ENCODE results near the gene VRK2.

VRK2 gene

DNA sequence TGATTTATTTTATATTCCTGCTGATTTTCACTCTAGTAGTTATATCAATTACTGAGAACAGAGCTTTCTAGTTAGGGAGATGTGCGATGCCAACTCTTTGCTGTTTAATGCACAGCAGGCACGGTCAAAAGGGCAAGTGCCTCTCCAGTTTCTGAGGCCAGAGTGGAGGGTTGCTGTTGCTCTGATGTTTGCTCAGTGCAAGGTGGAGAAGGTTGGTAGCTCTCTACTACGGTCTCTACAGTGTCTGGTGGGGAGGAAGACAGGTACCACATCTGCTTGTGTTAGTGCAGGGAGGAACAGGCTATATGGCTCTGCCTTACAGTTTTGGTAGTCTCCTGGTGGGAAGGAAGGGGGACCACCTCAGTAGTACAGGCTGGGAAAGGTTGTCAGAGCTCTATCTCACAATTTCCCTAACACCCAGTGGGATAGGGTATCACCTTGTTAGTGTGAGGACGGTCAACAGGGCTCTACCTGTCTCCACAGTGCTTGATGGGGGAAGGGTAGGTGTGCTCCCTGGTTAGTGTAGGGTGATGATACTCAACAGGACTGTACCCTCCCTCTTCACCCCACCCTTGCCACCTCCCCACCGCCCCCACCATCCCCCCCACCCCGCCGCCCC, 108.7 kb downstream of the VRK2 start:
- TF ChIP-seq GATA3 (IDR thresholded peaks at IDR 0.05; ENCODE audit: low read depth, low read length): no peak
- no peak for TF ChIP-seq GATA2 (IDR thresholded peaks at IDR 0.05; ENCODE audit: low read depth, low read length)

DNA sequence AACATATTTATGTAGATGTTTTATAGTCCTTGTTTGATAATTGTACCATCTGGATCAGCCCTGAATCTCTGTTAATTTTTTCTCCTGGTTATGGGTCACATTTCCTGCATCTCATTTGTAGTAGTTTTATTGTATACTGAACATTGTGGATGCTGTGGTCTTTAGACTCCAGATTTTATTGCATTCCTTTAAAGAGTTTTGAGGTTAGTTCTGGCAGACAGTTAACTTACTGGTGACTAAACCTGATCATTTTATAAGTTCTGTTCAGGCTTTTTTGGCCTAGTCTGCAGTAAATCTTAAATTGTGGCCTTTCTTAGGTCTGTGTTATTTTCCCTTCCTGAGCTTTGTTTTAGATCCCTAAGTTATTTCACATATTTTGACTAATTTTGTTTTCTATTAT, 110.2 kb downstream of the VRK2 start:
- TF ChIP-seq GATA3 (IDR thresholded peaks at IDR 0.05; ENCODE audit: low read depth, low read length) (no peak), GATA2 (IDR thresholded peaks at IDR 0.05; ENCODE audit: low read depth, low read length) (no peak)

DNA sequence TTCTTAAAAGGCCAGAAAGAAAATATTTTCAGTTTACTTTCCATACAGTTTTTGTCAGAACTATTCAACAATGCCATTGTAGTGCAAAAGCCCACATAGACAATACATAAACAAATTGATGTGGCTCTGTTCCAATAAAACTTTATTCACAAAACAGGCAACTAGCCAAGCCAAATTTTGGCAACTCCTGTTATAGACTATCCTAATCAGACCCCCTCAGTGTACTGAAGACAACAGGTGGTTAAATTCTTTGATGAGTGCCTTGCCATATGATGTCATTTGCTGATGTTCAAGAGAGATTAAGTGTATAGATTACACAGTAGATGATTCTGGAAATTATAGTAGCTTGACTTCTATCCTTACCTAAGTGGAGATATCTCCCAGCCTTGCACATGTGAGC, 111.1 kb downstream of the VRK2 start:
- TF ChIP-seq GATA3 (IDR thresholded peaks at IDR 0.05; ENCODE audit: low read depth, low read length): no peak
- TF ChIP-seq GATA2 (IDR thresholded peaks at IDR 0.05; ENCODE audit: low read depth, low read length): no peak

GRCh38 chr2:58158481-58158880, 111.9 kb downstream of the VRK2 start:
- TF ChIP-seq GATA2 (IDR thresholded peaks at IDR 0.05; ENCODE audit: low read depth, low read length) (no peak), GATA3 (IDR thresholded peaks at IDR 0.05; ENCODE audit: low read depth, low read length) (no peak)

- TF ChIP-seq GATA2 (IDR thresholded peaks at IDR 0.05; ENCODE audit: low read depth, low read length): no peak
- TF ChIP-seq GATA3 (IDR thresholded peaks at IDR 0.05; ENCODE audit: low read depth, low read length): no peak
Observed at GRCh38 chr2:58163913-58164312, 117.3 kb downstream of the VRK2 start.

- no peak for TF ChIP-seq GATA3 (IDR thresholded peaks at IDR 0.05; ENCODE audit: low read depth, low read length)
Observed at GRCh38 chr2:58180635-58181034, 134.0 kb downstream of the VRK2 start.

DNA sequence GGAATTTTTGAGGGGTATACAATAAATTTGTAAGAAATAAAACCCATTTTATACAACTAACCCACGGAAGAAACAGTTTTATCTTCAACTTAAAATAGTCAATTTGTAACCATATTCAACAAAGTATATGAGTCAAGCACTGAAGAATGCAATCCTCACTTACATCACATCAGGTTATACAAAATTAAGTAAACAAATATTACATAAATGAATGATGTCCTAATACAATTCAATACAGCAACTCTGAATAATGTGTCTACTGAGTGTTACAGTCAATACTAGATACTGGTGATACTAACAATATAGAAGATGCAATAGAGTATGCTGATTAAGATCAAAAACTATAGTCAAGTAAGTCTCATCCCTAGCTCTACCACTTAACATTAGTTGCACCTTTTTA, 135.9 kb downstream of the VRK2 start:
- no peak for TF ChIP-seq GATA3 (IDR thresholded peaks at IDR 0.05; ENCODE audit: low read depth, low read length)
- no peak for TF ChIP-seq GATA2 (IDR thresholded peaks at IDR 0.05; ENCODE audit: low read depth, low read length)

DNA sequence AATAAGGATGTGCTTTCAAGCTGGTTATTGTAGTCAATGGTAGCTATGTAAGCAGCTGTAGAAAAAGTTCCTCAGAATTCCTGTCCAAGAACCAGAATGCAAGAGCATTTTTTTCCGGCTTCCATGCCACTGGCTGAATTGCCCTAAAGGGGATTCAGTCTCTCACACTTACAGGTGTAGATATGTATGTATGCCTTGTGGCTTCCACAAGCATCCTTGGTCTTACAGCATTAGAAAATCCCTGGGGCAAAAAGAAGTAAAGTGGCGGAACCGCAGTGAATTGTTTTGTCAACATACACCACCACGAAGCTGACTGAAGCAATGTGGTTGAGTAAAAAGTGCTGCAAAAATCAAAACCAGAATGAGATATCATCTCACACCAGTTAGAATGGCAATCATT, 139.9 kb downstream of the VRK2 start:
- TF ChIP-seq GATA3 (IDR thresholded peaks at IDR 0.05; ENCODE audit: low read depth, low read length) (no peak), GATA2 (IDR thresholded peaks at IDR 0.05; ENCODE audit: low read depth, low read length) (no peak)

- TF ChIP-seq GATA2 (IDR thresholded peaks at IDR 0.05; ENCODE audit: low read depth, low read length): no peak
- no peak for TF ChIP-seq GATA3 (IDR thresholded peaks at IDR 0.05; ENCODE audit: low read depth, low read length)
Observed at GRCh38 chr2:58194458-58194857, 147.9 kb downstream of the VRK2 start.

GRCh38 chr2:58195662-58196061, 149.1 kb downstream of the VRK2 start:
- TF ChIP-seq GATA2 (IDR thresholded peaks at IDR 0.05; ENCODE audit: low read depth, low read length): no peak
- TF ChIP-seq GATA3 (IDR thresholded peaks at IDR 0.05; ENCODE audit: low read depth, low read length): no peak

DNA sequence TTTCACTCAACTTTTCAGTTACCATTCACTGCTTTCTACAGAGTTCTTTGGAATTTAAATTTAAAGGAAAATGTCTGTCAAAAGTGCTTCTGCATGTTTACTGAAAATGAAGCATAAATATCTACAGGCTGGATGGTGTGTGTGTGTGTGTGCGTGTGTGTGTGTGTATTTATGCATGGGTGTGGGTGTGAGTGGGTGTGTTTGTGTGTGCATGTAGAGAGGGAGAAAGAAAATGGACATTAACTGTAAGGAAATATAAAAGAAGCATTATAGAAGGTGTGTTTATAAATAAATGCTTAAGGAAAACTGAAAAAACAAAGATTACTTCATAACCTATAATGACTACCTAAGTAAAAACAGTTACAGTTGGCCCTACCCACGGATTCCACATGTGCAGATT, 151.3 kb downstream of the VRK2 start:
- TF ChIP-seq GATA3 (IDR thresholded peaks at IDR 0.05; ENCODE audit: low read depth, low read length): no peak
- TF ChIP-seq GATA2 (IDR thresholded peaks at IDR 0.05; ENCODE audit: low read depth, low read length): no peak

- TF ChIP-seq GATA2 (IDR thresholded peaks at IDR 0.05; ENCODE audit: low read depth, low read length) (no peak), GATA3 (IDR thresholded peaks at IDR 0.05; ENCODE audit: low read depth, low read length) (no peak)
Observed at GRCh38 chr2:58202404-58202803, 155.8 kb downstream of the VRK2 start.

GRCh38 chr2:58203018-58203417, 156.4 kb downstream of the VRK2 start:
- TF ChIP-seq GATA2 (IDR thresholded peaks at IDR 0.05; ENCODE audit: low read depth, low read length): no peak
- no peak for TF ChIP-seq GATA3 (IDR thresholded peaks at IDR 0.05; ENCODE audit: low read depth, low read length)

GRCh38 chr2:58204195-58204959, 157.8 kb downstream of the VRK2 start:
- TF ChIP-seq GATA2 (IDR thresholded peaks at IDR 0.05; ENCODE audit: low read depth, low read length) (no peak), GATA3 (IDR thresholded peaks at IDR 0.05; ENCODE audit: low read depth, low read length) (no peak)

GRCh38 chr2:58206785-58207184, 160.2 kb downstream of the VRK2 start:
- TF ChIP-seq GATA2 (IDR thresholded peaks at IDR 0.05; ENCODE audit: low read depth, low read length) (no peak), GATA3 (IDR thresholded peaks at IDR 0.05; ENCODE audit: low read depth, low read length) (no peak)
